HuH-7 (cell line): Measurements from ENCODE around the gene DENND2D.
"Not testable (repeated sequence)": the region's sequence is repeated elsewhere in the genome, so short reads cannot be mapped to it uniquely, and the experiment has no call there.

ENCODE experiments used
- DNase-seq: peaks from one replicate; pipeline ENCODE4 v3.0.0; 2011; ENCODE audit warnings: low spot score

The DENND2D gene

DNA sequence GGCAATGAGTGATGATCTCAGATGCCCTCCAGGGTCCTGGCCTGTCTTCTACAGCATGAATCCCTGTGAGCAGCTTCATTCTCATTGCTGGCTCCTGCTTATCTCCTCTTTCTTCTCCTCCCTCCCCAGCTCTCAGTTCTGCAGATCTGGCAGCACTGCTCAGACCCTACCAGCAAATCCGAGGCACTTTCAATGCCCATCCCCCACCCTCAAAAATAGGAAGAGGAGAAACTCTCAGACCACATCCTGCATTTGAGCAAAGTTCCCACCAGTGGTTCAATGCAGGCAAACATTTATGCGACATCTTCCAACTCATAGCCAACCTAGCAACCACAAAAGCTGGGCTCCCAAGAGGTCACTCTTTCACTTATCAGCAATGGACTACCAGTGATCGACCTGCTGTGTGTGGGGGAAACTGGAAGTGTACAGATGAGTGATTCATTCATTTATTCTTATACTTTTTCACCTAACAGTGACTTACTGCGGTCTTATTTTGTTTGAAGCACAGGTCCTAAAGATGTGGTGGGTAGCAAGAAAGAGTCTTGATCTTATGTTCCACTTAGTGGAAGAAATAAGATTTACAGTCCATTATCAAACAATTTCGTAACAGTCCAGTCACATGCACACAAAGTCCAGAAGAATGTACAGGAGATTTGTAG is 21.3 kb upstream of the DENND2D start:
- no peak for DNase-seq

DNA sequence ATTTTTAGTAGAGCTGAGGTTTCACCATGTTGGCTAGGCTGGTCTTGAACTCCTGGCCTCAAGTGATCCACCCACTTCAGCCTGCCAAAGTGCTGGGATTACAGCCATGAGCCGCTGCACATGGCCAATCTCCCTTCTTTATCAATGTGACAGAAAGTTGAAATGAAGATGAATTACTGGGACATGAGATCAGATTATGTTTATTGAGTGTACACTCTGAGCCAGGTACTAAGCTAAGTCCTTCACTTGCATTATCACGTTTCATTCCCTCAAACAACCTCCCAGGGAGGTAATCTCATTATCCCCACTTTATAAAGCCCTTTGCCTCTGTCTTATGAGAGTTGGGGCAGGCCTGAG is 20.8 kb upstream of the DENND2D start:
- no peak for DNase-seq

DNA sequence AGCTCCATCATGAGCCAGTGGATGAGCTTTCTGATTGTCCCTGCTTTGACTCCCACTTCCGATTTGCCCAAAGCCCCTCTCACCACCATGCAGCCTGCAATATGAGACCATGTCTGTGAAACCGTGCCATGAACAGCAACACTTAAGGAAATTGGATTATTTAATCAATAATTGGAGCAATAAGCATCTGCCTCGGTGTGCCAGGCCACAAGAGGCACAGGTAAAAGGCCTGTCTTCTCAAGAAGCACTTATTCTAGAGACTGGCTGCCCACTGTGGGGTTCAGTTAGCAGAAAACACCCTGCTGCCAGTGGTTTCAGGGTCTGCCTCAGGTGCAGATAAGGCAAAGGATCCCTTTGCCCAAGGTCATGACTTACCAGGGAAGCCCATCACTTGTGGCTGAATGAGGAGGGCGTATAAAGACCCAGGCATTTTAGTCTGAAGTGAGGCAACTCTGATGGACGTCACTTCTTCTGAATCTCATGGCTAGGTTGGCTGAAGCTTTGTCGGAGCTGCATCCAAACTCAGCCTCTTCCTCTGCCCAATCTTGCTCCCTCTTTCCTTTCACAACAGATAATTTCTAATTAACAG is 19.9 kb upstream of the DENND2D start:
- no peak for DNase-seq

DNA sequence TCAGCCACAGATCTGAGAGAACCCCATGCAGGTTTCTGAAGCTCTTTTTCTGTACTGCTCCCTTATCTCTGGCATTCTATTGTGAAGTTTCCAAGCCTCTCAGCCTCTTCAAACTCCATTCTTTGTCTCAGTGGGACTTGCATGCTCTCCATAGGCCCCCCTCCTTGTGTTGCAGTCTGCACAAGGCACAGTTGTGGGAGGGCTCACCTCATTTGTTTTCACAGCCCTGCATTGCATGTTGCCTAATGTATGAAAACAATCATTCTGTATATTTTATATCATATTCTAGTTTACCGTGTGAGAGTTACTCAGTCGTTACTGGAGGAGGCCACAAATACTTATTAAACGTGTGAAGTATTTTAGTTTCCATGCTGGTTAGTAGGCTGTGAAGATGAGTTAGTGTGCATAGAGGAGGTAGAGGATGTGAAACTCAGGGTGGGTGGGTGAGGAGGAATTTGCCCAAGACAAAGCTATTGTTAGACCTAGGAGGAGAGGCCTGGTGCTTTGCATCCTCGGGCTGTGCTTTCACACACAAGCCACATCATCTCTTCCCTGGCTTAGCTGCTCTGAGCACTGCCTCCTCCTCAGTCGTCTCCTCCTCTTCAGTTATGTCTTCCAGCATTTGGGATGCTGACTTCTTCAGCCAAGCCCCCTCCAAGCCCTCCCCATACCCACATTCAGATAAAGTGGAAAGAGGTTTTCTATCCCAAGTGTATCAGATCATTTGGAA is 19.3 kb upstream of the DENND2D start:
- DNase-seq, result no peak

DNA sequence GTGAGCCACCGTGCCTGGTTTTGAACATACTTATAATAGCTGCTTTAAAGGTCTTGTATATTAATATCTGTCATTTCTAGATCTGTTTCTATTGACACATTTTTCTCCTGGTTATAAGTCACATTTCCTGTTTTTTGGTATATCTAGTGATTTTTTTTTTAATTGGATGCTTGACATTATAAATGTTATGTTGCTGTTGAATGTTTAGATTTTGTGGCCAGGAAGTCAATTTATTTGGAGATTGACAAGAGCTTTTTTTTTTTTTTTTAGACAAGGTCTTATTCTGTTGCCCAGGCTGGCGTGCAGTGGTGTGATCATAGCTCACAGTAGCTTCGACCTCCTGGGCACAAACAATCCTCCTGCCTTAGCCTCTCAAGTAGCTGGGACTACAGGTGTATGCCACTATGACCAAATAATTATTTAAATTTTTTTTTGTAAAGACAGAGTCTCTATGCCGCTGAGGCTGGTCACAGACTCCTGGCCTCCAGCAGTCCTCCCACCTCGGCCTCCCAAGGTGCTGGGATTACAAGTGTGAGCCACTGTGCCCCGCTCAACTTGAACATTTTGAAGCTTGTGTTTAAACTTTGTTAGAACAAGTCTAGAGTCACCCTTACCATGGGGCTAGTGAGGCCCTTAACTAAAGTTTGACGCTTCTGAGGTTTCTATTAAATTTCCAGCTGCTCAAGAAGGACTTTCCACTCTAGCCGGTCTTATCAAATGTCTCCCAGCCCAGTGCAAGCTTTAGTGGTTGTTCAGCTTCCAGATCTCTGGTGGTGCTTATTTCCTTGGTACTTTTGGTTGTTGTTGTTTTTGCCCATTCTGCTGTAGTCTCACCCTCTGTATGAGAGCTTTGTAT is 18.5 kb upstream of the DENND2D start:
- DNase-seq, result no peak

DNA sequence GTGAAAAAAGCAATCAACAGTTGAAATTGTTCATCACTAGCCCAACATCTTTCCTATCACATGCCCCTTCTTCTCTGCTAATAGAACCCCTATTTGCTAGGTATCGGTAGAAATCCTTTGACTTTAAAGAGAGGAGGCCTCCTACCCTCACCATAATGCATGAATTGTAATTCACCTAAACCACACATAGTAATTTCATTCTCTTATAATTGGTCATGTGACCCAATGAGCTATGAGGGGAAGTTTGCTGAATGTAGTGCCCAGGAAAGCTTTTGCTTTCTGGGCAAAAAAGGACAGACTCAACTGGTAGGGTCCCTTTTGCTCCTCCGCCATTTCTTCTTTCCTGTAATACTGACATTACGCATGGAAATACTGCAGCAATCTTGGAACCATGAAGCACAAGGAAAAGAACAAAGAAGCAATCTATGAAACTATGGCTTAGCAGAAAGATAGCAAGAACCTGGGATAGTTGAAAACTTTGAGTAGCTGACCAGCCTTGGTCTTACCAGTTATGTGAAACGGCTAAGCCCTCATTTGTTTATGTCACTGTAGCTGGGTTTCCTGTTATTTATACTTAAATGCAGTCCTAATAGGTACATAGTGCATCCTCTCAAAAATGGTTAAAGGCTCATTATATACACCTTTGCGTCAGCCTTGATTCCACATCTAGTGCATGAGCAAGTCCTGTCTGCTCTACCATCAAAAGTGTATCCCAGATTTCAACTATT is 16.9 kb upstream of the DENND2D start:
- no peak for DNase-seq

DNA sequence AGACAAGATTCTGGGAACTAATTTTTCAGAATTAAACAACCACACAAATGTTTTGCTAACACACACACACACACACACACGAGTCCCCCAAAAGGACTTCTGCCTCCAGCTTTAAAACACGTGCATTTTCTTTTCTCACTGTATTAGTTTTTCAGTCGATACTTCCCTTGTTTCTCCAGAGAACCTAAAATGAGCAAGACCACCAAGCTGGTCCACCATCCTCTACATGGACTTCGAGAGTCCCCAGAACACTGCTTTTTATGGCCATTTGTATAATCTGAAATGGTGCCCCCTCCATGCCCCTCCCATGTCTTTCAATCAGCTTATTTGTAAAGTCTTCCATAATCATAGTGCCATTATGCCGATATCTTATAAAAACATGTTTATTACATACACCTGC is 16.3 kb upstream of the DENND2D start:
- DNase-seq, result no peak

DNA sequence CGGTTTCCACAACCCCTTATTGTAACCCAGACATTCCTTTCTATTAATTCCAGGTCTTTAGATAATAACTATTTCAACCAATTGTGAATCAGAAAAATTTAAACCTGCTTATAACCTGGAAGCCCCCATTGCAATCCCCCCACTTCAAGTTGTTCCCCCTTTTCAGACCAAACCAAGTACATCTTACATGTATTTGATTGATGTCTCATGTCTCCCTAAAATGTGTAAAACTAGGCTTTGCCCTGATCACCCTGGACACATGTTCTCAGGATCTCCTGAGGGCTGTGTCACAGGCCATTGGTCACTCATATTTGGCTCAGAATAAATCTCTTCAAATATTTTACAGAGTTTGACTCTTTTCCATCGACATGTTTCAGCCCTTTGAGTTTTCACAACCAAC is 14.8 kb upstream of the DENND2D start:
- not testable (repeated sequence) for DNase-seq

DNA sequence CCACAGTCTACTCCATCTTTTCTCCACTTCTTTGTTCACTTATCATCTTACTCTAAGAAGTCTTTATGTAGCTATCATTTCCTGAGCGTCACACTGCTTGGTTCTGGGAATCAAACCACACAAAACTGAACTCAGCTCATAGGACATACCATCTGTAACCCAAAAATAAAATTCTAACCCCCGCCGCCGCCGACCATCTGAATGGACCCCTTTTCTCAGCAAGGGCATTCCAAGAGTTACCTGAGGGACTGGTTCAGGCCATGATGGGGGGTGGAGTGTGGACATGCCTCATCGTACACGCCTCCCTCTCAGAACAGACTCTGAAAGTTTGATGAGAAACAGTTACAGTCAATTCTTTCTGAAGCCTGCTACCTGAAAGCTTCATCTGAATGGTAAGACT is 14.4 kb upstream of the DENND2D start:
- DNase-seq, result no peak

DNA sequence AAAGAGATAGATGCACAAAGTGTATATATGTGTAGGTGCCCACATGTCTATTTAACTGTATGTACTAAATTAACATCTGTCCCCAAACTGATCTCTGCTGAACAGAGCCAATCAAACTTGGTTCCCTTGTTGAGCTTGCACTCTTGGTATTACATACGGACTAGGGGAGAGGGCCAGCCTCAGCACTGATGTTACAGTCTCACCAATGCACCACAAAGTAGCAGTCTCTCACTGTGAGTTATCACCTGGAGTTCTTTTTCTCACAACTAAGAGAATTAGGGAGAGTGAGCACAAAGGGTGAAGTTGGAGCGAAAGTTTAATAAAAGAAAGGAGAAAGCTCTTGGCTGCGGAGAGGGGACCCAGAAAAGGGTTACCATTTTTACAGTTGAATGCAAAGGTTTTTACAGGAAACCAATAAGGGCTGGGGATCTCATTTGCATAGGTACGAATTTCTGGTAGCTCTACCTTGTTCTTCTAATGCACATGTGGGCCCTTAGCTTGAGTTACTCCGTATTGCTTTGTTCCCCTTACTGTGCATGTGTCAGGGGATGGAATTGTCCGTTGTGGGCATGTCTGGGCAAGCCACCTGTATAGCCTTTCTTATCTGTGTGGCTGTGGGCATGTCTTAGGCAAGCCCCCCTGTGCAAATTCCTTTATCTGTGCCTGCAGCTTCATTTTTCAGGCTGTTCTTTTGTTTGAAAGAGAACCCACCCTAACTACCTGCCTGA is 13.8 kb upstream of the DENND2D start:
- DNase-seq, result no peak

DNA sequence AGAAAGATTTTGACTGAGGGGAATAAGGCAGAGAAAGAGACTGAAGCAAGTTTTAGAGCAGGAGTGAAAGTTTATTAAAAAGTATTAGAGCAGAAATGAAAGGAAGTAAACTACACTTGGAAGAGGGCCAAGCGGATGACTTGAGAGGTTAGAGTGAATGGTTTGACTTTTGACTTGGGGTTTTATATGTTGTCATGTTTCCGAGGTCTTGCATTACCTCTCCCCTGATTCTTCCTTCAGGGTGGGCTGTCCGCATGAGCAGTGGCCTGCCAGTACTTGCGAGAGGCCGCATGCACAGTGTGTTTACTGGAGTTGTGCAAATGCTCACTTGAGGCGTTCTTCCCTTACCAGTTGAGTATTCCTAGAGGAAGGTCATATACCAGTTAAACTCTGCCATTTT is 13.0 kb upstream of the DENND2D start:
- no peak for DNase-seq

DNA sequence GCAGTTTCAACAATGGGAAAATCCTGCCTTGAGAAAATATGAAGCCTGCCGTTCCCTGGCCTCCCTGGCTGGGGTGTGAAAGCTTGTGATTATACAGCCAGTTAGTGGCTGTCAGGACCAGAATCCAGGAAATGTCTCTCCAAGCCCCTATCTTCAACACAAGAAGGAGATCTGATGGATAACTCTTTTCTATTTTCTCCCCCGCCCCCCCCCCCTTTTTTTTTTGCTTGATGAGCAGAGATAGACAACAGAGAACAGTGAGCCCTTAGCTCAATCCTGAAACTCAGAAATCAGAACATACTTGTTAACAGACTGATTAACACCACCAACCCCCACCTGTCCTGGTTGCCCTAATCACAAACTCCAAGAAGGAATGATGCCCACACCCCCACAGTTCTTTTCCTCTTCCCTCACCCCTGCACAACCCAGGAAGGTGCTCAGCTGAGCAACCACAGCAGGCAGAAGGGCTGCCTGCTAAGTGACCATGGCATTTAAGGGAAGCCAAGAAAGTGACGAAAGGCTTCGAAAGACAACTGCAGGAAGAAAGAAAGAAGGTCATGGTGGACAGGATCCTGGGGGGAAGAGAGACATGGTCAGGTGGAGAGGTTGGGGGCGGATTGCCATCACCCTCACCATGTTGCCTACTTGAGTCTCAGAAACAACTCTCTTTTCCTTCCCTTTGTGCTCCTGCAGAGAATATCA is 12.3 kb upstream of the DENND2D start:
- no peak for DNase-seq

DNA sequence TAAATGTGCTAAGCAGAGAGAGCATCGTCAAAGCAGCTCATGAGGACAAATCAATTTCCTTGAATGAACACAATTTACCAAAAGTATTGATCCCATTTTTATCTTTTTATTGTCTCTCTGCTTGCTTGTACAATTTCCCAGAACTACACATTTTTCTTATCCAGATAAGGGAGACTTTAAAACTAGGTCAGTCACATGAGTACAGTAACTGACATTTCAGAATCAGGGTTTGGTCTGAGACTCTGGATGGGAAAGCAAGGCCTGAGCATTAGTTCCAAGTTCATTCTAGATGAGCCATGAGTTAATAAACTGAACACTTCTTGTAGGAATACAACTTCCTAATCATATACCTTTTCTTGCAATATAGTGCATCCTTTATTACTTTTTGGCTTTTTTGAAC is 11.5 kb upstream of the DENND2D start:
- no peak for DNase-seq

DNA sequence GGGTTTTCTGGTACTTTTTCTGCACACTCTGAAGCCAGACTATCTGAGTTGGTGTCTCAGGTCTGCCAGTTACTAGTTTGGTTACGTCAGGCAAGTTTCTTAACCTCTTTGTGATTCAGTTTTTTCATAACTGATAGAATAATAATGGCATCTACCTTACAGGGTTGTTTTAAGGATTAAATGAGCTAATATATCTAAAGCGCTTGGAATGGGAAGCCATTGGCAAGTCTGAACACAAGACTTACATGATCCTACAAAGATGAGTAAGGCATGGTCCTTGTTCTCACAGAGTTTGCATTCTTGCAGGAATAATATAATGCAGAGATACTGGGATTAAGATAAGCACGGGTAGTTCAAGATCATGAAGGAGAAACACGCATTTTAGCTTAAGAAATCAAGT is 9.2 kb upstream of the DENND2D start:
- no peak for DNase-seq

DNA sequence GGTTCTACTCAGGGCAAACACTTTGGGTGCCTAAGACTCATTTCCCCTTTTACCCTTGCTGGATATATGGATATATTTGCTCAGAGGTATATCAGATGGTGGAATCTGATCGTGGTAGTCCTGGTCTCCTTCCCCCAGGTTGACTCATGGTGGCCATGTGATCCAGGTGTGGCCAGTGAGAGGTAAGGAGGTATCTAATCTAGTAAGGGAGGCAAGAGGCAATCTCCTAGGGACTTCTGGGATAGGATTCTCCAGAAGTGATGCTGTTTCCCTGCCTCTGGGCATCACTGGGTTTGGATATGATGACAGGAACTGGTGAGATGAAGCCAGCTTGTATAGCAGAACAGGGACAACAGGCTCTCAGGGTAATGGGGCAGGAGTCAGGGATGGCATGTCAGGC is 8.5 kb upstream of the DENND2D start:
- no peak for DNase-seq

DNA sequence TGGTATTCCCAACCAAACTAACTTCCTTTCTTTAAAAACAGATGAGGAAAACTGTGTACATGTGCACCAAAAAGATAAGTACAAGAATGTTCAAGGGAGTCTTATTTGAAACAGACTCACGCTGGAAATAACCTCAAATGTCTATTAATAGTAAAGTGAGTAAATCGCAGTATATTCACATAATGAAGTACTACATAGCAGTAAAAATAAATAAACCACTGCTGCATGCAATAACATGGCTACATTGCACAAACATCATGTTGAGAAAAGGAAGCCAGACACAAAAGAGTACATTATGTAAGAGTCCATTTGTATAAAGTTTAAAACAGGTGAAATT is 5.2 kb upstream of the DENND2D start:
- DNase-seq, result no peak

DNA sequence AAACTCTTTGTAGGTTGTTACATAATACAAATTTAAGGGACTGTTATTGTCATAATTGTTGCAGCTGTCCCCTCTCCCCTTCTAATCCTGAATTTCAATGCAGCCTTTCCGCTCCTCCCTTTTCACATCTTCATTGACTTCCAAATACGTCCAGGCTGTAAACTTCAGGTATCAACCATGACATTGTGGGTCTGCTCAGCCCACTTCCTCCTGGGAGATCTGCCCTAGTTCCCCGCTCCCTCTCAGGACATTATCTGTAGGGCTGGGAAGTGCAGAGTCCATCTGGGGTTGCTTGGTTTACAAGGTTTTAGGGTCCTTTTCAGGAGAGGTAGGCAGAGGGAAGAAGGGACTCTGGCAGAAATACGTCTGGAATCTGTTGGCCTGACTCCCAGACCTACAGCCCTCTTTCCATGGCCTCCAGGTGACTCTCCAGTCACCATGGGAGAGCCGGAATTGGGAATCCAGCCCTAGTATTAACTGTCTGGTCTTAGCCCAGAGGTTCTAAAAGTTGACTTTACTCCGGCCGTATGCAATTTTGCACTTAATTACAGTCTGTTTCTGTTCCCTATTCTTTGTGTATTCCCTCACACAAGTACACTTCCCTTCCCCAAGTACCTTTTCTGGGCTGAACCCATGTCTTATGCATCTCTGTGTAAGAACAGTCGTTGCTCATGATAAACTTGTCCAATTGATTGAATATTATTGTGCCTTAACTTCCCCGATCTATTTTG is 4.7 kb upstream of the DENND2D start:
- DNase-seq, result no peak

DNA sequence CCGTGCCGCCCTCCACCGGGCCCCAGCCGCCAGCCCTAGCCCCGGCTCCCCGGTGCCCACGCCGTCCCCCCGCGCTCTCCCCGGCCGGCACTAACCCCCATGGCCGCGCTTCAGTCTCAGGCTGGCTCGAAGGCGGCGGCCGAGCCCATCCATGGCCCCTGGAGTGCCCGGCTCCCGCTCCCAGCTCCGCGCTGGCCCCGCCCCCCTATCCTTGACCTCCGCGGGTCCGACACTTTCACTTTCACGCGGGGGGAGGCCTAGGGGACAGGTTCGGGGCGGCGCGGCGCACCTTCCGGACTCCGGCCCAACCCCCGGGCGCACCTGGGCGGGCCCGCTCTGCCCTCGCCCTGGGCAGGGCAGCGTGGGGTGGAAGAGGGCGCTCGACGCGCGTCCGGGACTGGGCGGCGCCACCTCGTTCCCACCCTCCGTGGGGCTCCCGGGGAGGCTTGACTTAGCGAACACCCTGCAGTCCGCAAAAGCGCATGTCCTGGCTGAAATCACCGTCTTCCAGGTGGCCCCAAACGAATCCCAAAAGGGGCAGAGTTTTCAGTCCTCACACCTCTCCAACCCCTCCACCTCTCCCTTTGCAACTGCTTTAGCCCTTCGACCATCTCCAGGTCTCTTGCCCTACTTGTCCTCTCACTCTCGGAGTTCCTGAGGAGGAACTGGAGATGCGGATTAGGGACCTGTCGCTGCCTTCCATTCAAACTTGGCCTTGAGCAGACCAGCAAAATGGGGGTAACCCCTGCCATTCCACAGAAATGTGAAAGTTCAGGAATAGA is 3.9 kb upstream of the DENND2D start:
- DNase-seq, result no peak

DNA sequence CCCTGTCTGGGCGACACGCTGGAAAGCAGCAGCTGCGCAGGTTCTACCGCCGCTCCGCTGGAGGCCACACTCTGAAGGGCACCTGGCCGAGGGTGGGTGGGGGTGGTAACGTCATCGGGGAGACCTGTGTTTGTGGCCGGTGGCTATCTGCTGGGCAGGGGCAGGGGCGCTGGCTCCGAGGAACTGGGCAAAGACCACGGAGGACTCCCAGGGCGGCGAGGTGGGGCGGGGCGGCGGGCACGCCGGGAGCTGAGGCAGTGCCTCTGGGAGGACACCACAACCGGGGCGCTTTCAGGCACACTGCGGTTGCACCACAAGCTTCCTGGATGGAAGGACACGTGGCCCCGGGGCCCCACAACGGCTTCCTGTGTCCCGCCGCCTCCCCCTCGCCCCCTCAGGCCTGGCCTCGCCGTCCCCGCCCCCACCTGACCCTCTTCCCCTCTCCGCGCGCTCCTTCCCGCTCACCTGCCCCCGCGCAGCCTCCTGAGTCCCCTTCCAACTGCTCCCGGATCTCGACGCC is 3.3 kb upstream of the DENND2D start:
- no peak for DNase-seq
